ENCODE results near the gene ALKBH7. TPM values are rescaled to one million over a fixed set of nuclear protein-coding genes. Genes with fewer than 3 reads are reported as not detected.

The ALKBH7 gene
- total RNA-seq, 1 experiment from 2014 or later, result 27.2 TPM

GRCh38 chr19:6373813-6374108, 1.2 kb downstream of the ALKBH7 start:
- no TSS peak for BruUV-seq (replicated peaks)
- TF ChIP-seq CTCF (IDR thresholded peaks at IDR 0.05; ENCODE audit: unreplicated experiment), result no peak
- Mint-ChIP-seq H3K27ac (ENCODE audit: unreplicated experiment) (peak overlapping the region; percentile 94), H3K27me3 (ENCODE audit: unreplicated experiment) (no peaks in the 10 kb centered on the region), H3K9me3 (ENCODE audit: low read depth, unreplicated experiment) (no peaks in the 10 kb centered on the region), H3K4me3 (ENCODE audit: low read depth, unreplicated experiment) (peak overlapping the region; percentile 88), H3K4me1 (ENCODE audit: low read depth, unreplicated experiment) (no peaks in the 10 kb centered on the region), H3K36me3 (ENCODE audit: insufficient read depth, unreplicated experiment) (peaks cover 27% of the 10 kb centered on the region)
- CTCF ChIA-PET, result no interaction called here
- DNase-seq, result no peak
- intact Hi-C loops (cut with micrococcal nuclease; ENCODE audit: unreplicated experiment), result no loop called here

GRCh38 chr19:6374161-6374709, 1.6 kb downstream of the ALKBH7 start:
- Mint-ChIP-seq H3K36me3 (ENCODE audit: insufficient read depth, unreplicated experiment) (peaks cover 27% of the 10 kb centered on the region), H3K4me3 (ENCODE audit: low read depth, unreplicated experiment) (peak overlapping the region; percentile 88), H3K27me3 (ENCODE audit: unreplicated experiment) (no peaks in the 10 kb centered on the region), H3K9me3 (ENCODE audit: low read depth, unreplicated experiment) (no peaks in the 10 kb centered on the region), H3K27ac (ENCODE audit: unreplicated experiment) (no peak overlapping the region), H3K4me1 (ENCODE audit: low read depth, unreplicated experiment) (no peaks in the 10 kb centered on the region)
- TF ChIP-seq CTCF (IDR thresholded peaks at IDR 0.05; ENCODE audit: unreplicated experiment), result no peak
- intact Hi-C loops (cut with micrococcal nuclease; ENCODE audit: unreplicated experiment), result no loop called here
- CTCF ChIA-PET, result no interaction called here
- no peak for DNase-seq
- BruUV-seq (replicated peaks), result no TSS peak

- H3K9me3 Mint-ChIP-seq (ENCODE audit: low read depth, unreplicated experiment), result no peaks in the 10 kb centered on the region
- no peaks in the 10 kb centered on the region for H3K27me3 Mint-ChIP-seq (ENCODE audit: unreplicated experiment)
- H3K36me3 Mint-ChIP-seq (ENCODE audit: insufficient read depth, unreplicated experiment), result peaks cover 28% of the 10 kb centered on the region
- no peak overlapping the region for H3K4me3 Mint-ChIP-seq (ENCODE audit: low read depth, unreplicated experiment)
- no peak overlapping the region for H3K27ac Mint-ChIP-seq (ENCODE audit: unreplicated experiment)
- no peak for DNase-seq
- CTCF ChIA-PET, result no interaction called here
- TF ChIP-seq CTCF (IDR thresholded peaks at IDR 0.05; ENCODE audit: unreplicated experiment), result no peak
- intact Hi-C loops (cut with micrococcal nuclease; ENCODE audit: unreplicated experiment), result no loop called here
- H3K4me1 Mint-ChIP-seq (ENCODE audit: low read depth, unreplicated experiment), result no peaks in the 10 kb centered on the region
- BruUV-seq (replicated peaks), result no TSS peak
Observed at GRCh38 chr19:6374711-6375410, 2.3 kb downstream of the ALKBH7 start.

- no TSS peak for BruUV-seq (replicated peaks)
- intact Hi-C loops (cut with micrococcal nuclease; ENCODE audit: unreplicated experiment), result no loop called here
- H3K4me1 Mint-ChIP-seq (ENCODE audit: low read depth, unreplicated experiment), result no peaks in the 10 kb centered on the region
- TF ChIP-seq CTCF (IDR thresholded peaks at IDR 0.05; ENCODE audit: unreplicated experiment), result no peak
- no peak within 1 kb of the TSS for H3K4me3 Mint-ChIP-seq (ENCODE audit: low read depth, unreplicated experiment)
- H3K27me3 Mint-ChIP-seq (ENCODE audit: unreplicated experiment), result no peaks in the 10 kb centered on the region
- CTCF ChIA-PET, result no interaction called here
- DNase-seq, result no peak
- no peak within 1 kb of the TSS for H3K27ac Mint-ChIP-seq (ENCODE audit: unreplicated experiment)
- H3K36me3 Mint-ChIP-seq (ENCODE audit: insufficient read depth, unreplicated experiment), result peaks cover 26% of the 10 kb centered on the region
- H3K9me3 Mint-ChIP-seq (ENCODE audit: low read depth, unreplicated experiment), result no peaks in the 10 kb centered on the region
Observed at GRCh38 chr19:6375411-6376010, 2.9 kb downstream of the ALKBH7 start, which contains the start of gene PSPN. TSS of gene PSPN (minus strand) at chr19:6375933. CDS start at chr19:6375849, 84 bp downstream.
